Measurements from ENCODE around the gene AP2A1.

DNA sequence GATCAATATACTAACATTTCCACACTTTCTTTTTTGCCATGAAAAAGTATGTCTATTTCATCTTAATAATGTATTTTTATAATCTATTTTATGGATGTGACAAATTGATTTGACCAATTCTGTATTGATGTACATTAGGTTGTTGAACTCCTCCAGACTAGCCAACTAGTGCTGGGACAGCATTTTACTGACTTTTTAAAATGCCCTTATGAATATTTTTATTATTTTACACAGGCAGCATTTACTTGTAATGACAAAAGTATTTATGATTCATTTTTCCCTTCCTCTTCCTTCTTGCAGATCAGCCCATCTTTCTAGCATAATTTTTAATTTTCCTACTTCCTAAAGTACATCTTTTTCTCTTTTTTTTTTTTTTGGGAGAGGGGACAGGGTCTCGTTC, 47.2 kb downstream of the AP2A1 start:
- TF ChIP-seq, protein P1, sequence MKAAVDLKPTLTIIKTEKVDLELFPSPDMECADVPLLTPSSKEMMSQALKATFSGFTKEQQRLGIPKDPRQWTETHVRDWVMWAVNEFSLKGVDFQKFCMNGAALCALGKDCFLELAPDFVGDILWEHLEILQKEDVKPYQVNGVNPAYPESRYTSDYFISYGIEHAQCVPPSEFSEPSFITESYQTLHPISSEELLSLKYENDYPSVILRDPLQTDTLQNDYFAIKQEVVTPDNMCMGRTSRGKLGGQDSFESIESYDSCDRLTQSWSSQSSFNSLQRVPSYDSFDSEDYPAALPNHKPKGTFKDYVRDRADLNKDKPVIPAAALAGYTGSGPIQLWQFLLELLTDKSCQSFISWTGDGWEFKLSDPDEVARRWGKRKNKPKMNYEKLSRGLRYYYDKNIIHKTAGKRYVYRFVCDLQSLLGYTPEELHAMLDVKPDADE (CRISPR knock-in tag; IDR thresholded peaks at IDR 0.05) = no peak
- TF ChIP-seq, protein P2, sequence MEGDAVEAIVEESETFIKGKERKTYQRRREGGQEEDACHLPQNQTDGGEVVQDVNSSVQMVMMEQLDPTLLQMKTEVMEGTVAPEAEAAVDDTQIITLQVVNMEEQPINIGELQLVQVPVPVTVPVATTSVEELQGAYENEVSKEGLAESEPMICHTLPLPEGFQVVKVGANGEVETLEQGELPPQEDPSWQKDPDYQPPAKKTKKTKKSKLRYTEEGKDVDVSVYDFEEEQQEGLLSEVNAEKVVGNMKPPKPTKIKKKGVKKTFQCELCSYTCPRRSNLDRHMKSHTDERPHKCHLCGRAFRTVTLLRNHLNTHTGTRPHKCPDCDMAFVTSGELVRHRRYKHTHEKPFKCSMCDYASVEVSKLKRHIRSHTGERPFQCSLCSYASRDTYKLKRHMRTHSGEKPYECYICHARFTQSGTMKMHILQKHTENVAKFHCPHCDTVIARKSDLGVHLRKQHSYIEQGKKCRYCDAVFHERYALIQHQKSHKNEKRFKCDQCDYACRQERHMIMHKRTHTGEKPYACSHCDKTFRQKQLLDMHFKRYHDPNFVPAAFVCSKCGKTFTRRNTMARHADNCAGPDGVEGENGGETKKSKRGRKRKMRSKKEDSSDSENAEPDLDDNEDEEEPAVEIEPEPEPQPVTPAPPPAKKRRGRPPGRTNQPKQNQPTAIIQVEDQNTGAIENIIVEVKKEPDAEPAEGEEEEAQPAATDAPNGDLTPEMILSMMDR (CRISPR knock-in tag; IDR thresholded peaks at IDR 0.05) = no peak
- TF ChIP-seq MAX (IDR thresholded peaks at IDR 0.05) = no peak
- TF ChIP-seq, protein P3, sequence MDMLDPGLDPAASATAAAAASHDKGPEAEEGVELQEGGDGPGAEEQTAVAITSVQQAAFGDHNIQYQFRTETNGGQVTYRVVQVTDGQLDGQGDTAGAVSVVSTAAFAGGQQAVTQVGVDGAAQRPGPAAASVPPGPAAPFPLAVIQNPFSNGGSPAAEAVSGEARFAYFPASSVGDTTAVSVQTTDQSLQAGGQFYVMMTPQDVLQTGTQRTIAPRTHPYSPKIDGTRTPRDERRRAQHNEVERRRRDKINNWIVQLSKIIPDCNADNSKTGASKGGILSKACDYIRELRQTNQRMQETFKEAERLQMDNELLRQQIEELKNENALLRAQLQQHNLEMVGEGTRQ (IDR thresholded peaks at IDR 0.05; ENCODE audit: low read depth, low read length) = no peak
- TF ChIP-seq, protein P3 (CRISPR knock-in tag; IDR thresholded peaks at IDR 0.05; ENCODE audit: borderline replicate concordance) = no peak
- TF ChIP-seq ZFP36 (IDR thresholded peaks at IDR 0.05; ENCODE audit: borderline replicate concordance, low read depth, low read length, partially characterized antibody) = no peak
- TF ChIP-seq EZH2 (conservative IDR thresholded peaks at IDR 0.05; ENCODE audit: low read depth, low read length) = no peak
- TF ChIP-seq ZBTB8A (CRISPR knock-in tag; IDR thresholded peaks at IDR 0.05; ENCODE audit: borderline replicate concordance, low read depth) = no peak
- no peak for TF ChIP-seq ZNF552 (CRISPR knock-in tag; IDR thresholded peaks at IDR 0.05; ENCODE audit: borderline replicate concordance)
- no peak for TF ChIP-seq ZNF274 (CRISPR knock-in tag; IDR thresholded peaks at IDR 0.05)
- no peak for TF ChIP-seq TGIF2 (CRISPR knock-in tag; IDR thresholded peaks at IDR 0.05)
